ENCODE measurements around the gene UBXN11. TPM values are rescaled to one million over a fixed set of nuclear protein-coding genes. Genes with fewer than 3 reads are reported as not detected.
A peak's percentile ranks its signal among the peaks of the same experiment; 100 is the strongest.

Gene UBXN11
- total and polyA plus RNA-seq, 2 of the 13 experiments (the other 11 are each of a cell fraction or from before 2014, with no cell fraction given): 9.3 to 10.4 TPM

DNA sequence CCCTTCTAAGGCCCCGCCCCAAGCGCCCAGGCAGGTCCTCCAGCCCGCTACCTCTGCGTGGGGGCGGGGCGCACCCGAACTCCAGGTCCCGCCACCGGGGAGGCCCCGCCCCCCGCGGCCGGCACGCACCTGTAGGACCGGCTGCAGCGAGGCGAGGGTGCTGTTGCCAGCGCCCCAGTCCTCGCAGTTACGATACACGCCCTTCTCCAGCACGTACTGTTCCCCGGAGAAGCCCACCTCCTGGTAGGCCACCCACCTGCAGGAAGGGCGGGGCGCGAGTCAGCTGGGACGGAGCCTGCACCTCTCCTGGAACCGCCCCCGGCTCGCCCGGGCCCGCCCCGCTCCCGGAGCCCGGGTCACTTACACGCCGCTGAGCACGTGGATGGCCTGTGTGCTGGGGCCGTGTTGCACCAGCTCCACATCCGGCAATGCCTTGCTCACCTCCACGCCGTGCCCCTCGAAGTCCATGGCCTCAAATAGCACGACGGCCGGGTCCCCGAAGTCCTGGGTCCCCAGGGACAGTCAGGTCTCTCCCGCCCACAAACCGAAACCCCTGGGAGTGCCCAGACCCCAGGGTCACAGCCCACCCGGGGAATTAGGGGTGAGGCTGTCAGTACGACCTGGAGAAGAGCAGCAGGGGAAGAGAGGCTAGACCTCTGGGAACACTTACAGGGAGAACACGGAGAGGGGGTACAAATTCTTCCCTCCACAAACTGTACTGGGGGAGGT is 30.2 kb upstream of the UBXN11 start:
- Histone ChIP-seq H2AFZ (ENCODE audit: low read length) (no peak overlapping the region), H3K4me1 (ENCODE audit: insufficient read depth, low read length) (peaks cover 23% of the 10 kb centered on the region), H3K9me3 (ENCODE audit: low read length) (no peaks in the 10 kb centered on the region), H4K20me1 (ENCODE audit: insufficient read depth, low read length) (no peaks in the 10 kb centered on the region), H3K4me2 (ENCODE audit: low read depth, low read length) (no peak overlapping the region), H3K27me3 (ENCODE audit: control insufficient read depth in 1 of 2, insufficient read depth in 2 of 2, low read length in 2 of 2) (no peaks in the 10 kb centered on the region), H3K79me2 (ENCODE audit: insufficient read depth, low read length) (no peaks in the 10 kb centered on the region), H3K9ac (ENCODE audit: insufficient read depth, low read depth, low read length) (no peak overlapping the region), H3K36me3 (replicated peaks in 1 of 2; ENCODE audit: control insufficient read depth in 1 of 2, insufficient read depth in 2 of 2, low read length in 2 of 2) (no peaks in the 10 kb centered on the region), H3K4me3 (replicated peaks in 1 of 3; ENCODE audit: insufficient read depth in 1 of 3, low read depth in 2 of 3, low read length in 3 of 3) (no peak overlapping the region), H3K27ac (ENCODE audit: extremely low read length, insufficient read depth, low read length) (no peak overlapping the region)
- BruUV-seq (replicated peaks): no TSS peak
- DNase-seq (ENCODE audit: low spot score) (no peak), FAIRE-seq (no peak), ATAC-seq (peak; percentile 27; the same call in 1 of the 3 replicates)
- 95% methylated on average over 46 of the region's 52 CpGs for WGBS (ENCODE audit: low lambda C conversion rate)
- intact Hi-C loops (cut with micrococcal nuclease; ENCODE audit: unreplicated experiment): no loop called here
- in situ Hi-C loops (cut with HindIII; ENCODE audit: extremely low pct_ligation_motif_present, low pct_unique_long_range_greater_than_20kb): no loop called here
- CTCF ChIA-PET (ENCODE audit: low intra/inter-chr PET ratio, low total read pairs): no interaction called here
- POLR2A ChIA-PET: no interaction called here
- no peak for TF ChIP-seq ZNF724P (CRISPR knock-in tag; IDR thresholded peaks at IDR 0.05; ENCODE audit: borderline replicate concordance)
- TF ChIP-seq CHD2 (IDR thresholded peaks at IDR 0.05; ENCODE audit: low read depth, low read length): no peak
- TF ChIP-seq, protein P1, sequence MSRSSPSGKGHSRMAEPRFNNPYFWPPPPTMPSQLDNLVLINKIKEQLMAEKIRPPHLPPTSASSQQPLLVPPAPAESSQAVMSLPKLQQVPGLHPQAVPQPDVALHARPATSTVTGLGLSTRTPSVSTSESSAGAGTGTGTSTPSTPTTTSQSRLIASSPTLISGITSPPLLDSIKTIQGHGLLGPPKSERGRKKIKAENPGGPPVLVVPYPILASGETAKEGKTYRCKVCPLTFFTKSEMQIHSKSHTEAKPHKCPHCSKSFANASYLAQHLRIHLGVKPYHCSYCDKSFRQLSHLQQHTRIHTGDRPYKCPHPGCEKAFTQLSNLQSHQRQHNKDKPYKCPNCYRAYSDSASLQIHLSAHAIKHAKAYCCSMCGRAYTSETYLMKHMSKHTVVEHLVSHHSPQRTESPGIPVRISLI (CRISPR knock-in tag; IDR thresholded peaks at IDR 0.05; ENCODE audit: borderline replicate concordance): no peak
- TF ChIP-seq MED8 (CRISPR knock-in tag; IDR thresholded peaks at IDR 0.05; ENCODE audit: insufficient replicate concordance): no peak
- TF ChIP-seq GFI1 (CRISPR knock-in tag; IDR thresholded peaks at IDR 0.05; ENCODE audit: borderline replicate concordance): no peak
- TF ChIP-seq, protein P2, sequence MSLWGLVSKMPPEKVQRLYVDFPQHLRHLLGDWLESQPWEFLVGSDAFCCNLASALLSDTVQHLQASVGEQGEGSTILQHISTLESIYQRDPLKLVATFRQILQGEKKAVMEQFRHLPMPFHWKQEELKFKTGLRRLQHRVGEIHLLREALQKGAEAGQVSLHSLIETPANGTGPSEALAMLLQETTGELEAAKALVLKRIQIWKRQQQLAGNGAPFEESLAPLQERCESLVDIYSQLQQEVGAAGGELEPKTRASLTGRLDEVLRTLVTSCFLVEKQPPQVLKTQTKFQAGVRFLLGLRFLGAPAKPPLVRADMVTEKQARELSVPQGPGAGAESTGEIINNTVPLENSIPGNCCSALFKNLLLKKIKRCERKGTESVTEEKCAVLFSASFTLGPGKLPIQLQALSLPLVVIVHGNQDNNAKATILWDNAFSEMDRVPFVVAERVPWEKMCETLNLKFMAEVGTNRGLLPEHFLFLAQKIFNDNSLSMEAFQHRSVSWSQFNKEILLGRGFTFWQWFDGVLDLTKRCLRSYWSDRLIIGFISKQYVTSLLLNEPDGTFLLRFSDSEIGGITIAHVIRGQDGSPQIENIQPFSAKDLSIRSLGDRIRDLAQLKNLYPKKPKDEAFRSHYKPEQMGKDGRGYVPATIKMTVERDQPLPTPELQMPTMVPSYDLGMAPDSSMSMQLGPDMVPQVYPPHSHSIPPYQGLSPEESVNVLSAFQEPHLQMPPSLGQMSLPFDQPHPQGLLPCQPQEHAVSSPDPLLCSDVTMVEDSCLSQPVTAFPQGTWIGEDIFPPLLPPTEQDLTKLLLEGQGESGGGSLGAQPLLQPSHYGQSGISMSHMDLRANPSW (CRISPR knock-in tag; IDR thresholded peaks at IDR 0.05; ENCODE audit: borderline replicate concordance): no peak
- TF ChIP-seq ZNF264 (CRISPR knock-in tag; IDR thresholded peaks at IDR 0.05): no peak
- no peak for TF ChIP-seq SRF (IDR thresholded peaks at IDR 0.05; ENCODE audit: low read depth, low read length)
- TF ChIP-seq, protein P3, sequence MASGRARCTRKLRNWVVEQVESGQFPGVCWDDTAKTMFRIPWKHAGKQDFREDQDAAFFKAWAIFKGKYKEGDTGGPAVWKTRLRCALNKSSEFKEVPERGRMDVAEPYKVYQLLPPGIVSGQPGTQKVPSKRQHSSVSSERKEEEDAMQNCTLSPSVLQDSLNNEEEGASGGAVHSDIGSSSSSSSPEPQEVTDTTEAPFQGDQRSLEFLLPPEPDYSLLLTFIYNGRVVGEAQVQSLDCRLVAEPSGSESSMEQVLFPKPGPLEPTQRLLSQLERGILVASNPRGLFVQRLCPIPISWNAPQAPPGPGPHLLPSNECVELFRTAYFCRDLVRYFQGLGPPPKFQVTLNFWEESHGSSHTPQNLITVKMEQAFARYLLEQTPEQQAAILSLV (CRISPR knock-in tag; IDR thresholded peaks at IDR 0.05; ENCODE audit: borderline replicate concordance): no peak
- no peak for TF ChIP-seq KAT8 (CRISPR knock-in tag; IDR thresholded peaks at IDR 0.05)
- TF ChIP-seq ZSCAN12 (CRISPR knock-in tag; IDR thresholded peaks at IDR 0.05): no peak
- TF ChIP-seq, protein P4, sequence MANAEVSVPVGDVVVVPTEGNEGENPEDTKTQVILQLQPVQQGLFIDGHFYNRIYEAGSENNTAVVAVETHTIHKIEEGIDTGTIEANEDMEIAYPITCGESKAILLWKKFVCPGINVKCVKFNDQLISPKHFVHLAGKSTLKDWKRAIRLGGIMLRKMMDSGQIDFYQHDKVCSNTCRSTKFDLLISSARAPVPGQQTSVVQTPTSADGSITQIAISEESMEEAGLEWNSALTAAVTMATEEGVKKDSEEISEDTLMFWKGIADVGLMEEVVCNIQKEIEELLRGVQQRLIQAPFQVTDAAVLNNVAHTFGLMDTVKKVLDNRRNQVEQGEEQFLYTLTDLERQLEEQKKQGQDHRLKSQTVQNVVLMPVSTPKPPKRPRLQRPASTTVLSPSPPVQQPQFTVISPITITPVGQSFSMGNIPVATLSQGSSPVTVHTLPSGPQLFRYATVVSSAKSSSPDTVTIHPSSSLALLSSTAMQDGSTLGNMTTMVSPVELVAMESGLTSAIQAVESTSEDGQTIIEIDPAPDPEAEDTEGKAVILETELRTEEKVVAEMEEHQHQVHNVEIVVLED (CRISPR knock-in tag; IDR thresholded peaks at IDR 0.05; ENCODE audit: borderline replicate concordance): no peak
- TF ChIP-seq, protein P5, sequence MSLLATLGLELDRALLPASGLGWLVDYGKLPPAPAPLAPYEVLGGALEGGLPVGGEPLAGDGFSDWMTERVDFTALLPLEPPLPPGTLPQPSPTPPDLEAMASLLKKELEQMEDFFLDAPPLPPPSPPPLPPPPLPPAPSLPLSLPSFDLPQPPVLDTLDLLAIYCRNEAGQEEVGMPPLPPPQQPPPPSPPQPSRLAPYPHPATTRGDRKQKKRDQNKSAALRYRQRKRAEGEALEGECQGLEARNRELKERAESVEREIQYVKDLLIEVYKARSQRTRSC (CRISPR knock-in tag; IDR thresholded peaks at IDR 0.05; ENCODE audit: low read depth): no peak
